Psoas muscle (tissue), 8 donors: ENCODE results near the gene GPATCH4. TPM values are rescaled to one million over a fixed set of nuclear protein-coding genes. Genes with fewer than 3 reads are reported as not detected.
A peak's percentile ranks its signal among the peaks of the same experiment; 100 is the strongest.

Source experiments
- ATAC-seq, 4 donors: fragments of 200-7000 bp; cut with Tn5 transposase; one replicate each; pipeline ENCODE4 v1.9.1; 2020; ENCODE audit warnings: moderate library complexity in 3 of 4, mild to moderate bottlenecking in 2 of 4
- DNase-seq, 2 donors: peaks; one replicate each; pipeline ENCODE4 v3.0.0-alpha.2; 2020
- H3K27ac ChIP-seq: fragments of 200-600 bp; one replicate; pipeline ENCODE4 v1.8.0; 2022
- H3K27me3 ChIP-seq, 3 donors: fragments of 200-600 bp in 1 of 3; one replicate each; pipeline versions ENCODE4 v1.6.1 to v1.8.0; 2013 to 2022; ENCODE audit warnings: low read length in 2 of 3, mild to moderate bottlenecking in 2 of 3, moderate library complexity in 1 of 3; ENCODE audit not compliant: insufficient read depth in 3 of 3
- H3K36me3 ChIP-seq, 2 donors: fragments of 200-600 bp in 1 of 2; one replicate each; pipeline versions ENCODE4 v1.6.1 to v1.8.0; 2013 to 2022; ENCODE audit warnings: low read depth in 1 of 2, mild to moderate bottlenecking in 1 of 2, moderate library complexity in 1 of 2; ENCODE audit not compliant: insufficient read depth in 1 of 2
- H3K4me1 ChIP-seq: fragments of 200-600 bp; one replicate; pipeline ENCODE4 v1.8.0; 2022
- H3K4me3 ChIP-seq: fragments of 200-600 bp; one replicate; pipeline ENCODE4 v1.8.0; 2022; ENCODE audit warnings: mild to moderate bottlenecking
- H3K9me3 ChIP-seq: fragments of 200-600 bp; one replicate; pipeline ENCODE4 v1.8.0; 2022
- WGBS, 3 donors: extraction: QIAGEN DNeasy Blood & Tissue Kit; methylation state at CpG; one replicate each; pipeline versions ENCODE4 v1.1.6 to v1.1.7; 2013; 5-methylcytosine and 5-hydroxymethylcytosine counted together
- intact Hi-C, 2 donors: fragments of 100-400 bp; cut with DNase I; formaldehyde crosslinking; loops; one replicate each; pipeline versions ENCODE4 v1.11.0 to v1.14.2; 2022
- polyA plus RNA-seq, 3 donors: library from polyadenylated mRNA; stranded (reverse); fragments of 200-250 nt; gene quantifications; one replicate each; pipeline ENCODE4 v1.2.3, GENCODE V29; 2013
- total RNA-seq, 4 donors: library from RNA; stranded (reverse); fragmentation: NEBNext Ultra II Directional in 2 of 4; extraction: Animal tissue kit (Norgen Biotek cat#: 25700) in 2 of 4; gene quantifications; one replicate each; pipeline versions ENCODE4 v1.2.1 to v1.2.4, GENCODE V29; 2021 to 2023
- TF ChIP-seq, protein P1 (sequence below): fragments of 200-600 bp; IDR thresholded peaks from one replicate; pipeline ENCODE4 v1.8.0; 2022; ENCODE audit warnings: antibody characterized with exemption
- donor health status: healthy with polysubstance abuse.
- donor health status: DM: no; HTN: no; CAD: no; lungs with moderate emphysema.
- donor health status: Bipolar disorder and iron deficiency.
- donor health status: healthy.
- donor health status: DM: yes; HTN: yes; CAD: no.
- donor health status: DM: no; HTN: no; CAD: no.
- donor health status: DM: no; HTN: no; CAD: no.
- donor health status: DM: yes; HTN: yes; CAD: no.

GPATCH4 gene
- total and polyA plus RNA-seq, 7 donors: 30.6 to 110 (median 73.4) TPM

- no peak for DNase-seq
- peak overlapping the region; percentile 83 for H3K4me3 ChIP-seq
- peak in 3 of 4 donors; percentile 5 to 13 (median 7) for ATAC-seq
- peaks cover 16 to 50% of the 10 kb centered on the region in 2 donors for H3K36me3 ChIP-seq
- TF ChIP-seq, protein P1, sequence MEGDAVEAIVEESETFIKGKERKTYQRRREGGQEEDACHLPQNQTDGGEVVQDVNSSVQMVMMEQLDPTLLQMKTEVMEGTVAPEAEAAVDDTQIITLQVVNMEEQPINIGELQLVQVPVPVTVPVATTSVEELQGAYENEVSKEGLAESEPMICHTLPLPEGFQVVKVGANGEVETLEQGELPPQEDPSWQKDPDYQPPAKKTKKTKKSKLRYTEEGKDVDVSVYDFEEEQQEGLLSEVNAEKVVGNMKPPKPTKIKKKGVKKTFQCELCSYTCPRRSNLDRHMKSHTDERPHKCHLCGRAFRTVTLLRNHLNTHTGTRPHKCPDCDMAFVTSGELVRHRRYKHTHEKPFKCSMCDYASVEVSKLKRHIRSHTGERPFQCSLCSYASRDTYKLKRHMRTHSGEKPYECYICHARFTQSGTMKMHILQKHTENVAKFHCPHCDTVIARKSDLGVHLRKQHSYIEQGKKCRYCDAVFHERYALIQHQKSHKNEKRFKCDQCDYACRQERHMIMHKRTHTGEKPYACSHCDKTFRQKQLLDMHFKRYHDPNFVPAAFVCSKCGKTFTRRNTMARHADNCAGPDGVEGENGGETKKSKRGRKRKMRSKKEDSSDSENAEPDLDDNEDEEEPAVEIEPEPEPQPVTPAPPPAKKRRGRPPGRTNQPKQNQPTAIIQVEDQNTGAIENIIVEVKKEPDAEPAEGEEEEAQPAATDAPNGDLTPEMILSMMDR: no peak
- WGBS, 3 donors: 44 to 61% (median 47%) methylated on average over 16 of the region's 16 CpGs
- intact Hi-C loops: no loop called here
- peak overlapping the region; percentile 92 for H3K27ac ChIP-seq
- H3K27me3 ChIP-seq: no peaks in the 10 kb centered on the region
- no peaks in the 10 kb centered on the region for H3K9me3 ChIP-seq
- H3K4me1 ChIP-seq: peaks cover 12% of the 10 kb centered on the region
These were observed 8.9 kb downstream of the GPATCH4 start for GRCh38 chr1:156592158-156592909.

DNA sequence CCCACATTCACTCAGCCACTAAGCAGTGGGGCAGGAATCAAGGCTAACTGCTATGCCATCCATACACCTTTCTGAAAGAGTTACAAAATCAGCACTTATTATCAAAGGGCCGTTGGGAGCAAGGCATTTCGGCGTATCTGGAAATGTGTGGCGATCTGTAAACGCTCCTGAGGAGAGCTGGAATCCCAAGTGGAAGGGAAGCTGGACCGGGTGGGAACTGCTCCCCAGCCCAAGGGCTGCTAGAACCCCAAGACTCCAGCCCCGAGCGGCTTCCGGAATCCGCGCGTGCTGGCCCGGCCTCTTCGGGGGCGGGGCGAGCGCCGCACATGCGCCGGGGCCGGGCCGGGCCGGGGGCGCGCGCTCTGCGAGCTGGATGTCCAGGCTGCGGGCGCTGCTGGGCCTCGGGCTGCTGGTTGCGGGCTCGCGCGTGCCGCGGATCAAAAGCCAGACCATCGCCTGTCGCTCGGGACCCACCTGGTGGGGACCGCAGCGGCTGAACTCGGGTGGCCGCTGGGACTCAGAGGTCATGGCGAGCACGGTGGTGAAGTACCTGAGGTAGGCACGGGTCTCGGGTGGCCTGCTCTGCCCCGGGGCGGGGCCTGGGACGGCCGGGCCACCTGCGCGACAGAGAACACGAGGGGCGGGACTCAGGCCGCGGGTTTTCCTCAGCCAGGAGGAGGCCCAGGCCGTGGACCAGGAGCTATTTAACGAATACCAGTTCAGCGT is 9.7 kb downstream of the GPATCH4 start, which contains the start of gene NAXE:
NAXE (plus strand) TSS at position 345 of the 726 bp plus-strand sequence; CDS start at position 374, 29 bp downstream.
- H3K27me3 ChIP-seq: no peaks in the 10 kb centered on the region
- no peaks in the 10 kb centered on the region for H3K9me3 ChIP-seq
- H3K4me1 ChIP-seq: peaks cover 12% of the 10 kb centered on the region
- 1% methylated on average over 38 to 60 of the region's 60 CpGs for WGBS, 3 donors
- TF ChIP-seq, protein P1: no peak
- H3K27ac ChIP-seq: peak within 1 kb of the TSS; percentile 92
- intact Hi-C loops: no loop called here
- DNase-seq (peak; percentile 75 to 83), ATAC-seq (peak; percentile 92 to 97 (median 93))
- H3K36me3 ChIP-seq: peaks cover 12 to 42% of the 10 kb centered on the region in 2 donors
- peak within 1 kb of the TSS; percentile 83 for H3K4me3 ChIP-seq

DNA sequence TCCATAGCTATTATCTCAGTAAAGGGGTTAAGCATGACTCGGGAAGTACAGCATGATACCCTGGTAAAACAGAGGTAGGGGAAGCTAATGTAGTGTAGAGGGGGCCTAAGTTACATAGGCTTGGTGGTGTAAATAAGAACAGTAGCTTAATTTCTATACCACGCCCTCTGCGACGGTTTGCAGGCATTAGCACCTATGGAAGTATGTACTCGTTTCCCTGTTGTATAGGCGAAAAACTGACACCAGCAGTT is 10.2 kb downstream of the GPATCH4 start:
- peak in 1 of 4 donors; percentile 11 for ATAC-seq
- TF ChIP-seq, protein P1: no peak

GRCh38 chr1:156590326-156591180 is 10.7 kb downstream of the GPATCH4 start:
- Histone ChIP-seq H3K4me1 (peaks cover 12% of the 10 kb centered on the region), H3K36me3 (peaks cover 9 to 32% of the 10 kb centered on the region in 2 donors), H3K9me3 (no peaks in the 10 kb centered on the region), H3K27ac (peak overlapping the region; percentile 92), H3K27me3 (no peaks in the 10 kb centered on the region), H3K4me3 (peak overlapping the region; percentile 83)
- intact Hi-C loops: no loop called here
- no peak for ATAC-seq
- 83 to 85% (median 83%) methylated on average over 10 of the region's 10 CpGs for WGBS, 3 donors
- DNase-seq: no peak
- TF ChIP-seq, protein P1: no peak

More for the DNA sequence above, 10.2 kb downstream of the GPATCH4 start:
- Histone ChIP-seq H3K9me3 (no peaks in the 10 kb centered on the region), H3K27me3 (no peaks in the 10 kb centered on the region), H3K4me3 (peak overlapping the region; percentile 83), H3K27ac (peak overlapping the region; percentile 92), H3K4me1 (peaks cover 12% of the 10 kb centered on the region), H3K36me3 (peaks cover 9 to 37% of the 10 kb centered on the region in 2 donors)
- intact Hi-C loops: no loop called here
- DNase-seq: no peak
- 20 to 26% (median 20%) methylated on average over 6 of the region's 6 CpGs for WGBS, 3 donors
